ENCODE results near the gene PLXDC1.
"Not testable (repeated sequence)": the region's sequence is repeated elsewhere in the genome, so short reads cannot be mapped to it uniquely, and the experiment has no call there.

Gene PLXDC1

GRCh38 chr17:39064374-39064773 lies 87.1 kb downstream of the PLXDC1 start:
- H3K4me3 ChIP-seq (ENCODE audit: control insufficient read depth, low read depth, low read length): no peak overlapping the region
- peak; percentile 93 for DNase-seq (ENCODE audit: low read depth)
- TF ChIP-seq CTCF (conservative IDR thresholded peaks at IDR 0.05; ENCODE audit: control insufficient read depth, insufficient read depth, low read depth, low read length): no peak

GRCh38 chr17:39063681-39064069 lies 87.8 kb downstream of the PLXDC1 start:
- DNase-seq (ENCODE audit: low read depth): no peak
- no peak overlapping the region for H3K4me3 ChIP-seq (ENCODE audit: control insufficient read depth, low read depth, low read length)
- TF ChIP-seq CTCF (conservative IDR thresholded peaks at IDR 0.05; ENCODE audit: control insufficient read depth, insufficient read depth, low read depth, low read length): no peak

- no peak overlapping the region for H3K4me3 ChIP-seq (ENCODE audit: control insufficient read depth, low read depth, low read length)
- TF ChIP-seq CTCF (conservative IDR thresholded peaks at IDR 0.05; ENCODE audit: control insufficient read depth, insufficient read depth, low read depth, low read length): no peak
- DNase-seq (ENCODE audit: low read depth): peak; percentile 65
These were observed 88.4 kb downstream of the PLXDC1 start for GRCh38 chr17:39062846-39063680.

GRCh38 chr17:39058524-39058923 lies 92.9 kb downstream of the PLXDC1 start:
- DNase-seq (ENCODE audit: low read depth): no peak
- TF ChIP-seq CTCF (conservative IDR thresholded peaks at IDR 0.05; ENCODE audit: control insufficient read depth, insufficient read depth, low read depth, low read length): no peak

GRCh38 chr17:39057701-39058206 lies 93.7 kb downstream of the PLXDC1 start:
- TF ChIP-seq CTCF (conservative IDR thresholded peaks at IDR 0.05; ENCODE audit: control insufficient read depth, insufficient read depth, low read depth, low read length): no peak
- peak overlapping the region; percentile 82 for H3K4me3 ChIP-seq (ENCODE audit: control insufficient read depth, low read depth, low read length)
- peak; percentile 20 for DNase-seq (ENCODE audit: low read depth)

More at GRCh38 chr17:39058524-39058923, 92.9 kb downstream of the PLXDC1 start:
- H3K4me3 ChIP-seq (ENCODE audit: control insufficient read depth, low read depth, low read length): no peak overlapping the region

- no peak overlapping the region for H3K4me3 ChIP-seq (ENCODE audit: control insufficient read depth, low read depth, low read length)
- TF ChIP-seq CTCF (conservative IDR thresholded peaks at IDR 0.05; ENCODE audit: control insufficient read depth, insufficient read depth, low read depth, low read length): no peak
- no peak for DNase-seq (ENCODE audit: low read depth)
These were observed 97.3 kb downstream of the PLXDC1 start for GRCh38 chr17:39054111-39054645.

- DNase-seq (ENCODE audit: low read depth); H3K4me3 ChIP-seq (ENCODE audit: control insufficient read depth, low read depth, low read length): not testable (repeated sequence)
These were observed 99.0 kb downstream of the PLXDC1 start for GRCh38 chr17:39052423-39052822.

All from fibroblast of mammary gland (primary cell).